ENCODE data around the gene TEAD4.

Gene TEAD4

DNA sequence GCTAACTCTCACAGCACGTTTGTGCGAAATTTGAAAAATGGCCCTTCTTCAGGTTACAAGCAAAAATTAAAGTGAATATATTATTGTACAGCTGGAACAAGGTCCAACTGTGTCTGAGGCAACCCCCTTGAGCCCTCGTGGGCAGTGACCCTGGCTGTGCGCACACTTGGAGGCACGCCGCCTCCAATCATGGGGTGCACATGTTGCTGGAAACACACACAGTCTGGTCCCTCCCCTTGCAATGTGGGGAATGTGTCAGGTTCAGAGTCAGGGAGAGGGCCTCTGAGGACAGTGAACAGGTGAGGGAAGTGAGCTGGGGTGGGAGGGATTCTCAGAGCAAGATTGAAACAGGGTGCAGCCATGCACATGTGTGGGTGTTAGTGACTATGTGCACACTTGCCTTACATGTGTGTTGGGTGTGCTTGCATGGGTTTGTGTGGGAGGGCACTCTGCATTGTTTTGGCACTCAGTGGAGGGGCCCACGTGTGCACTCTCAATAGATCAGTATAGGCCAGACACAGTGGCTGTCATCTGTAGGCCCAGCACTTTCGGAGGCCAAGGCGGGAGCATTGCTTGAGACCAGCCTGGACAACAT, 127.6 kb downstream of the TEAD4 start:
- H3K4me3 ChIP-seq (replicated peaks; ENCODE audit: low read depth, low read length) = no peak overlapping the region
- TF ChIP-seq, protein P1, sequence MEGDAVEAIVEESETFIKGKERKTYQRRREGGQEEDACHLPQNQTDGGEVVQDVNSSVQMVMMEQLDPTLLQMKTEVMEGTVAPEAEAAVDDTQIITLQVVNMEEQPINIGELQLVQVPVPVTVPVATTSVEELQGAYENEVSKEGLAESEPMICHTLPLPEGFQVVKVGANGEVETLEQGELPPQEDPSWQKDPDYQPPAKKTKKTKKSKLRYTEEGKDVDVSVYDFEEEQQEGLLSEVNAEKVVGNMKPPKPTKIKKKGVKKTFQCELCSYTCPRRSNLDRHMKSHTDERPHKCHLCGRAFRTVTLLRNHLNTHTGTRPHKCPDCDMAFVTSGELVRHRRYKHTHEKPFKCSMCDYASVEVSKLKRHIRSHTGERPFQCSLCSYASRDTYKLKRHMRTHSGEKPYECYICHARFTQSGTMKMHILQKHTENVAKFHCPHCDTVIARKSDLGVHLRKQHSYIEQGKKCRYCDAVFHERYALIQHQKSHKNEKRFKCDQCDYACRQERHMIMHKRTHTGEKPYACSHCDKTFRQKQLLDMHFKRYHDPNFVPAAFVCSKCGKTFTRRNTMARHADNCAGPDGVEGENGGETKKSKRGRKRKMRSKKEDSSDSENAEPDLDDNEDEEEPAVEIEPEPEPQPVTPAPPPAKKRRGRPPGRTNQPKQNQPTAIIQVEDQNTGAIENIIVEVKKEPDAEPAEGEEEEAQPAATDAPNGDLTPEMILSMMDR (IDR thresholded peaks at IDR 0.05; ENCODE audit: low read length, missing control alignments) = no peak
- no peak for DNase-seq (ENCODE audit: low read depth)

DNA sequence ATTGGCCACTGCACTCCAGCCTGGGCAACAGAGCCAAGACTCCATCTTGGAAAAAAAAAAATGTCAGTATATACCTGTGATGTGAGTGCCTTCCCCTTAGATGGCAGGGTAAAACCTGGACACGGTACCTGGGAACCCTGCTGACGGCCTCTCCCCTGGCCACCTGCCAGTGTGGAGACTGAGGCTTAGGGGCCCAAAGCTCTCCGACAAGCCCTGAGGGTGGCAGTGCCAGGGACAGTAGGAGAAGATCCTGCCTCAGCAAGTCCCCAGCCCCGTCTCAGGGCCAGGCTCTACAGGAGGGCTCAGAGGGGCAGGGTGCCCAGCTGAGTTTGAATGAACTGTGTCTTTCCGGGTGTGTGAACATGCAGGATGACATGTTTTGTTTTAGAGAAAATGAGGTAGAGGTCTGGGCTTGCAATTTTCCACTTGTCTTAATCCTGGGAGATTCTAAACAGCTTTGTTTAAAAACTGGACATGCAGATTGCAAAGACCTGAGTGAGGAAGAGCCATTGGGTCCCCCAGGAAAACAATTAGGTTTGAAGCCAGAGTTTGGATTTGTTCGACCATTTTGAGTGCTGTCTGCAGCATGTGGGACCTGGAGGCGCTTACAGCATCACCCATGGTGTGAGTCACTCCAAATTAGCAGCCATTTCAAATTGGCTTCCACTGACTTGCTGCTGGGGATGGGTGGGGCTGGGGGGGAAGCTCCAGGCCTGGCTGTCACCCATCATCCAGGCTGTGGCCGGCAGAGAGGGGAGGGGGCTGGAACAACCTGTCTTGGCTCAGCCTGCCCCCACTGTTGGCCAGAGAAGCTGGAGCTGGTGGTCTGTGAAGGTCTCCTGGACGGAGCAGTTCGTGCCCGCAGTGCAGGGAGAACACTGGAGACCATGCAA, 128.8 kb downstream of the TEAD4 start:
- no peak for DNase-seq (ENCODE audit: low read depth)
- no peak overlapping the region for H3K4me3 ChIP-seq (replicated peaks; ENCODE audit: low read depth, low read length)
- TF ChIP-seq, protein P1 (IDR thresholded peaks at IDR 0.05; ENCODE audit: low read length, missing control alignments) = no peak

DNA sequence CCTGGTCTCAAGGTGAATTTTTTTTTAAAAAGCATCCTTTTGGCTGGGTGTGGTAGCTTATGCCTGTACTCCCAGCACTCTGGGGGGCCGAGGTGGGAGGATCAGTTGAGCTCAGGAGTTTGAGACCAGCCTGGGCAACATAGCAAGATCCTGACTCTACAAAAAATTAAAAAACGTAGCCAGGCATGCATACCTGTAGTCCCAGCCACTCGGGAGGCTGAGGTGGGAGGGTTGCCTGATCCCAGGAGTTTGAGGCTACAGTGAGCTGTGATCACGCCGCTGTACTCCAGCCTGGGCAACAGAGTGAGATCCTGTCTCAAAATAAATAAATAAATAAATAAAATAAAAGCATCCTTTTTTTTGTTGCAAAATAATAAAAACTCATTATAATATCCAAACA, 130.4 kb downstream of the TEAD4 start:
- TF ChIP-seq, protein P1 (IDR thresholded peaks at IDR 0.05; ENCODE audit: low read length, missing control alignments) = no peak
- DNase-seq (ENCODE audit: low read depth) = no peak
- no peak overlapping the region for H3K4me3 ChIP-seq (replicated peaks; ENCODE audit: low read depth, low read length)
